Measurements from ENCODE around the gene CERS2. TPM values are rescaled to one million over a fixed set of nuclear protein-coding genes. Genes with fewer than 3 reads are reported as not detected.

Gene CERS2
- total and polyA plus RNA-seq, 4 donors = 212 to 346 (median 278) TPM

GRCh38 chr1:150969626-150970025, 5.0 kb downstream of the CERS2 start:
- 61% methylated on average over 3 of the region's 3 CpGs for WGBS
- H3K27me3 ChIP-seq (ENCODE audit: control insufficient read depth in 4 of 4, insufficient read depth in 4 of 4, low read length in 3 of 4) = no peaks in the 10 kb centered on the region
- H3K4me3 ChIP-seq (ENCODE audit: low read depth in 1 of 3, low read length in 3 of 3) = no peak overlapping the region
- H3K9ac ChIP-seq (ENCODE audit: low read depth in 1 of 2, low read length in 2 of 2) = no peak overlapping the region
- peak overlapping the region; percentile 3 to 53 for H3K27ac ChIP-seq (ENCODE audit: low read depth in 1 of 2, low read length in 2 of 2)
- peaks cover 7 to 55% (median 42%) of the 10 kb centered on the region in 4 donors for H3K4me1 ChIP-seq (ENCODE audit: control insufficient read depth in 4 of 4, insufficient read depth in 4 of 4, low read length in 3 of 4)
- H3K9me3 ChIP-seq (ENCODE audit: control insufficient read depth in 4 of 4, low read length in 3 of 4) = no peaks in the 10 kb centered on the region
- H3K36me3 ChIP-seq (ENCODE audit: control insufficient read depth in 4 of 4, insufficient read depth in 3 of 4, low read depth in 1 of 4, low read length in 3 of 4) = peaks cover 18 to 44% (median 38%) of the 10 kb centered on the region in 4 donors
- no peak for DNase-seq (ENCODE audit: low spot score)
- TF ChIP-seq RAD21 (IDR thresholded peaks at IDR 0.05) (no peak), REST (IDR thresholded peaks at IDR 0.05) (no peak), GABPA (IDR thresholded peaks at IDR 0.05 in 1 of 2, conservative IDR thresholded peaks at IDR 0.05 in 1 of 2) (no peak), JUND (IDR thresholded peaks at IDR 0.05) (no peak), HNF4A (conservative IDR thresholded peaks at IDR 0.05) (no peak), EGR1 (IDR thresholded peaks at IDR 0.05; ENCODE audit: low read depth in 2 of 2) (no peak), RXRA (IDR thresholded peaks at IDR 0.05) (no peak), TAF1 (conservative IDR thresholded peaks at IDR 0.05) (no peak), NR2F2 (IDR thresholded peaks at IDR 0.05) (no peak)
- TF ChIP-seq, protein P1, sequence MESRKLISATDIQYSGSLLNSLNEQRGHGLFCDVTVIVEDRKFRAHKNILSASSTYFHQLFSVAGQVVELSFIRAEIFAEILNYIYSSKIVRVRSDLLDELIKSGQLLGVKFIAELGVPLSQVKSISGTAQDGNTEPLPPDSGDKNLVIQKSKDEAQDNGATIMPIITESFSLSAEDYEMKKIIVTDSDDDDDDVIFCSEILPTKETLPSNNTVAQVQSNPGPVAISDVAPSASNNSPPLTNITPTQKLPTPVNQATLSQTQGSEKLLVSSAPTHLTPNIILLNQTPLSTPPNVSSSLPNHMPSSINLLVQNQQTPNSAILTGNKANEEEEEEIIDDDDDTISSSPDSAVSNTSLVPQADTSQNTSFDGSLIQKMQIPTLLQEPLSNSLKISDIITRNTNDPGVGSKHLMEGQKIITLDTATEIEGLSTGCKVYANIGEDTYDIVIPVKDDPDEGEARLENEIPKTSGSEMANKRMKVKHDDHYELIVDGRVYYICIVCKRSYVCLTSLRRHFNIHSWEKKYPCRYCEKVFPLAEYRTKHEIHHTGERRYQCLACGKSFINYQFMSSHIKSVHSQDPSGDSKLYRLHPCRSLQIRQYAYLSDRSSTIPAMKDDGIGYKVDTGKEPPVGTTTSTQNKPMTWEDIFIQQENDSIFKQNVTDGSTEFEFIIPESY (IDR thresholded peaks at IDR 0.05) = no peak
- TF ChIP-seq, protein P2, sequence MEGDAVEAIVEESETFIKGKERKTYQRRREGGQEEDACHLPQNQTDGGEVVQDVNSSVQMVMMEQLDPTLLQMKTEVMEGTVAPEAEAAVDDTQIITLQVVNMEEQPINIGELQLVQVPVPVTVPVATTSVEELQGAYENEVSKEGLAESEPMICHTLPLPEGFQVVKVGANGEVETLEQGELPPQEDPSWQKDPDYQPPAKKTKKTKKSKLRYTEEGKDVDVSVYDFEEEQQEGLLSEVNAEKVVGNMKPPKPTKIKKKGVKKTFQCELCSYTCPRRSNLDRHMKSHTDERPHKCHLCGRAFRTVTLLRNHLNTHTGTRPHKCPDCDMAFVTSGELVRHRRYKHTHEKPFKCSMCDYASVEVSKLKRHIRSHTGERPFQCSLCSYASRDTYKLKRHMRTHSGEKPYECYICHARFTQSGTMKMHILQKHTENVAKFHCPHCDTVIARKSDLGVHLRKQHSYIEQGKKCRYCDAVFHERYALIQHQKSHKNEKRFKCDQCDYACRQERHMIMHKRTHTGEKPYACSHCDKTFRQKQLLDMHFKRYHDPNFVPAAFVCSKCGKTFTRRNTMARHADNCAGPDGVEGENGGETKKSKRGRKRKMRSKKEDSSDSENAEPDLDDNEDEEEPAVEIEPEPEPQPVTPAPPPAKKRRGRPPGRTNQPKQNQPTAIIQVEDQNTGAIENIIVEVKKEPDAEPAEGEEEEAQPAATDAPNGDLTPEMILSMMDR (IDR thresholded peaks at IDR 0.05; ENCODE audit: low read depth, low read length, missing input control) = no peak

DNA sequence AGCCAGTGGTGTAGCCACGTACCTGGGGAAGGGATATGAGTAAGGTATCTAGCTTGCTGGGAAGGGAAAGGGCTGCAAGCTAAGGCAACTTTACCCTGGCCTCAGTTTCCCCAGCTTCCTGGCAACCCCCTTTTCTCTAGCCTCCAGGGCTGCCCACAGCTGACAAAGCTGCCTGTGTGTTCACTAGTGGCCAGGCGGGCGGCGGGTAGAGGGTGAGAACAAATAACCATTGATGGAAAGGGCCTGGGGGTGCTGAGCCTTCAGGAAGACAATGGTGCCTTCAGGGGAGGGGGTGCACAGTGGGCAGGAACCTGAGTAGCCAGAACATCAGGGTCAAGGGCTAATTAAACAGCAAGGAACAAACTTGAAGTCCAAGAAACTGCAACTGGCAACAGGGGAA, 6.1 kb downstream of the CERS2 start:
- WGBS = 94% methylated on average over 4 of the region's 4 CpGs
- Histone ChIP-seq H3K27ac (ENCODE audit: low read depth in 1 of 2, low read length in 2 of 2) (peak overlapping the region; percentile 35 to 48), H3K9me3 (ENCODE audit: control insufficient read depth in 4 of 4, low read length in 3 of 4) (no peaks in the 10 kb centered on the region), H3K27me3 (ENCODE audit: control insufficient read depth in 4 of 4, insufficient read depth in 4 of 4, low read length in 3 of 4) (no peaks in the 10 kb centered on the region), H3K4me1 (ENCODE audit: control insufficient read depth in 4 of 4, insufficient read depth in 4 of 4, low read length in 3 of 4) (peaks cover 7 to 56% (median 44%) of the 10 kb centered on the region in 4 donors), H3K9ac (ENCODE audit: low read depth in 1 of 2, low read length in 2 of 2) (no peak overlapping the region), H3K36me3 (ENCODE audit: control insufficient read depth in 4 of 4, insufficient read depth in 3 of 4, low read depth in 1 of 4, low read length in 3 of 4) (peaks cover 22 to 53% (median 49%) of the 10 kb centered on the region in 4 donors), H3K4me3 (ENCODE audit: low read depth in 1 of 3, low read length in 3 of 3) (no peak overlapping the region)
- no peak for DNase-seq (ENCODE audit: low spot score)
- TF ChIP-seq MAX (IDR thresholded peaks at IDR 0.05) = no peak
- TF ChIP-seq ATF3 (IDR thresholded peaks at IDR 0.05) = no peak
- no peak for TF ChIP-seq NR2F2 (IDR thresholded peaks at IDR 0.05)
- no peak for TF ChIP-seq FOXA2 (IDR thresholded peaks at IDR 0.05)
- no peak for TF ChIP-seq HNF4G (IDR thresholded peaks at IDR 0.05)
- TF ChIP-seq FOXA1 (IDR thresholded peaks at IDR 0.05) = no peak
- no peak for TF ChIP-seq REST (IDR thresholded peaks at IDR 0.05)
- no peak for TF ChIP-seq RXRA (IDR thresholded peaks at IDR 0.05)
- TF ChIP-seq GABPA (IDR thresholded peaks at IDR 0.05 in 1 of 2, conservative IDR thresholded peaks at IDR 0.05 in 1 of 2) = no peak
- TF ChIP-seq SP1 (IDR thresholded peaks at IDR 0.05) = no peak
- TF ChIP-seq, protein P2 (IDR thresholded peaks at IDR 0.05; ENCODE audit: low read depth, low read length, missing input control) = no peak
- TF ChIP-seq EGR1 (IDR thresholded peaks at IDR 0.05; ENCODE audit: low read depth in 2 of 2) = no peak

All from liver (tissue), 9 donors.